SK-N-SH (cell line): ENCODE data around the gene OR6B1. TPM values are rescaled to one million over a fixed set of nuclear protein-coding genes. Genes with fewer than 3 reads are reported as not detected.

Source experiments
- CTCF ChIA-PET: fragments of 300-600, 350-600 bp; formaldehyde crosslinking; extraction: SDS; loops from one replicate; lab custom pipeline; 2021; lab: Yijun Ruan, JAX
- POLR2A ChIA-PET: fragments of 350-600 bp; sonication (Branson Sonifier 250); formaldehyde crosslinking; extraction: SDS; loops from one replicate; lab custom pipeline; 2020; ENCODE audit warnings: antibody characterized with exemption, inconsistent platforms; lab: Yijun Ruan, JAX
- DNase-seq: peaks from one replicate; pipeline ENCODE4 v3.0.0; 2012
- H2AFZ ChIP-seq: fragments of 200-600 bp; sonication (generic); 2 replicates; pipeline ENCODE4 v1.8.1; 2016; ENCODE audit warnings: antibody characterized with exemption, mild to moderate bottlenecking, low read depth
- H3F3A ChIP-seq: fragments of 200-600 bp; sonication (generic); replicated peaks from 2 replicates; pipeline ENCODE3; 2016; ENCODE audit warnings: antibody characterized with exemption, mild to moderate bottlenecking; ENCODE audit not compliant: insufficient read depth
- H3K27ac ChIP-seq, 2 experiments: fragments of 200-500 bp in 1 of 2; fragments of 200-600 bp in 1 of 2; sonication (Bioruptor generic) in 1 of 2; sonication (generic), shearing (Covaris generic) in 1 of 2; 2 replicates each; pipeline versions ENCODE4 v1.5.1 to v1.6.1; 2014 to 2016; ENCODE audit warnings: low read depth in 2 of 2, inconsistent platforms in 1 of 2, low read length in 1 of 2, mild to moderate bottlenecking in 1 of 2, mixed read lengths in 1 of 2
- H3K27me3 ChIP-seq: fragments of 200-600 bp; sonication (generic), shearing (Covaris generic); 2 replicates; pipeline ENCODE4 v1.6.1; 2016; ENCODE audit warnings: mixed run types; ENCODE audit not compliant: insufficient read depth
- H3K36me3 ChIP-seq, 2 experiments: fragments of 200-500 bp in 1 of 2; fragments of 200-600 bp in 1 of 2; sonication (Bioruptor generic) in 1 of 2; sonication (generic) in 1 of 2; replicated peaks in 1 of 2; 2 replicates each; pipeline versions ENCODE3 to v1.5.1; 2014 to 2016; ENCODE audit warnings: low read length in 1 of 2, mild to moderate bottlenecking in 1 of 2; ENCODE audit not compliant: insufficient read depth in 2 of 2, control insufficient read depth in 1 of 2
- H3K4me1 ChIP-seq, 2 experiments: fragments of 200-500 bp in 1 of 2; fragments of 200-600 bp in 1 of 2; sonication (Bioruptor generic) in 1 of 2; sonication (generic), shearing (Covaris generic) in 1 of 2; 2 replicates each; pipeline versions ENCODE4 v1.5.1 to v1.6.1; 2014 to 2016; ENCODE audit warnings: low read depth in 1 of 2, low read length in 1 of 2, mixed run types in 1 of 2; ENCODE audit not compliant: insufficient read depth in 2 of 2, control insufficient read depth in 1 of 2
- H3K4me2 ChIP-seq: fragments of 200-600 bp; sonication (generic), shearing (Covaris generic); 2 replicates; pipeline ENCODE4 v1.6.1; 2017; ENCODE audit warnings: mixed run types
- H3K4me3 ChIP-seq, 2 experiments: fragments of 200-500 bp in 1 of 2; fragments of 200-600 bp in 1 of 2; sonication (Bioruptor generic) in 1 of 2; sonication (generic), shearing (Covaris generic) in 1 of 2; 2 replicates each; pipeline versions ENCODE4 v1.5.1 to v1.8.1; 2014 to 2016; ENCODE audit warnings: low read depth in 2 of 2, inconsistent platforms in 1 of 2, low read length in 1 of 2, mild to moderate bottlenecking in 1 of 2, mixed read lengths in 1 of 2, moderate library complexity in 1 of 2
- H3K79me2 ChIP-seq: fragments of 200-600 bp; sonication (generic); 2 replicates; pipeline ENCODE4 v1.8.1; 2017; ENCODE audit warnings: mild to moderate bottlenecking; ENCODE audit not compliant: insufficient read depth
- H3K9ac ChIP-seq: fragments of 200-600 bp; sonication (generic); 2 replicates; pipeline ENCODE4 v1.6.1; 2017; ENCODE audit warnings: mixed run types
- H3K9me2 ChIP-seq: fragments of 200-600 bp; sonication (generic); 2 replicates; pipeline ENCODE4 v1.6.1; 2017; ENCODE audit warnings: mixed run types
- H3K9me3 ChIP-seq: fragments of 200-600 bp; sonication (generic); 2 replicates; pipeline ENCODE4 v1.6.1; 2017; ENCODE audit warnings: mixed run types, mild to moderate bottlenecking, moderate library complexity
- H4K20me1 ChIP-seq: fragments of 200-600 bp; sonication (generic); 2 replicates; pipeline ENCODE4 v1.6.1; 2017; ENCODE audit warnings: mild to moderate bottlenecking, mixed run types; ENCODE audit not compliant: insufficient read depth
- FOSL2 ChIP-seq: IDR thresholded peaks from 2 replicates; pipeline ENCODE4 v1.4.0; 2012; ENCODE audit warnings: low read depth, mild to moderate bottlenecking, moderate library complexity, borderline replicate concordance
- FOXJ3 ChIP-seq: sonication (generic); formaldehyde crosslinking; IDR thresholded peaks from 2 replicates; pipeline ENCODE4 v1.5.1; 2020; ENCODE audit warnings: mild to moderate bottlenecking, missing genetic modification reagents
- FOXM1 ChIP-seq: IDR thresholded peaks from 2 replicates; pipeline ENCODE4 v1.4.0; 2012; ENCODE audit warnings: low read depth, mild to moderate bottlenecking
- GABPA ChIP-seq: IDR thresholded peaks from 2 replicates; pipeline ENCODE4 v1.4.0; 2012; ENCODE audit warnings: low read depth, mild to moderate bottlenecking
- GATA2 ChIP-seq: sonication (generic); formaldehyde crosslinking; IDR thresholded peaks from 2 replicates; pipeline ENCODE4 v1.5.0; 2020; ENCODE audit warnings: mild to moderate bottlenecking, missing genetic modification reagents
- JUND ChIP-seq: IDR thresholded peaks from 2 replicates; pipeline ENCODE4 v1.4.0; 2012
- NFIC ChIP-seq: IDR thresholded peaks from 2 replicates; pipeline ENCODE4 v1.4.0; 2012; ENCODE audit warnings: borderline replicate concordance
- POLR2AphosphoS5 ChIP-seq: IDR thresholded peaks from 2 replicates; pipeline ENCODE4 v1.6.1; 2012; ENCODE audit warnings: low read depth, low read length
- RAD21 ChIP-seq: IDR thresholded peaks from 2 replicates; pipeline ENCODE4 v1.6.1; 2012; ENCODE audit warnings: mild to moderate bottlenecking, low read length
- RXRA ChIP-seq: IDR thresholded peaks from 2 replicates; pipeline ENCODE4 v1.4.0; 2012; ENCODE audit warnings: low read depth, mild to moderate bottlenecking, borderline replicate concordance
- TCF12 ChIP-seq: IDR thresholded peaks from 2 replicates; pipeline ENCODE4 v1.4.0; 2012
- TEAD4 ChIP-seq: IDR thresholded peaks from 2 replicates; pipeline ENCODE4 v1.4.0; 2012; ENCODE audit warnings: mild to moderate bottlenecking, borderline replicate concordance; ENCODE audit not compliant: insufficient read depth
- WGBS: methylation state at CpG from one replicate; pipeline ENCODE4 v1.1.6; 2017; ENCODE audit warnings: low lambda C conversion rate; 5-methylcytosine and 5-hydroxymethylcytosine counted together
- polyA plus RNA-seq, 3 experiments: library from polyadenylated mRNA; depleted of rRNA; stranded (reverse); fragments of >200 nt; gene quantifications; 2 replicates each; pipeline ENCODE4 v1.2.3, GENCODE V29; 2012
- TF ChIP-seq, protein P1 (sequence below): IDR thresholded peaks from 2 replicates; pipeline ENCODE4 v1.4.0; 2012; ENCODE audit warnings: low read depth, borderline replicate concordance
- TF ChIP-seq, protein P2 (sequence below): IDR thresholded peaks from 2 replicates; pipeline ENCODE4 v1.4.0; 2012; ENCODE audit warnings: low read depth, borderline replicate concordance
- TF ChIP-seq, protein P3 (sequence below): fragments of 150-350 bp; IDR thresholded peaks from 2 replicates; pipeline ENCODE4 v1.6.1; 2017; ENCODE audit warnings: antibody characterized with exemption, low read length, low read depth, borderline replicate concordance
- TF ChIP-seq, protein P4 (sequence below): fragments of 150-350 bp; IDR thresholded peaks from 2 replicates; pipeline ENCODE4 v1.6.1; 2016; ENCODE audit warnings: mild to moderate bottlenecking, low read depth, low read length

Gene OR6B1
- polyA plus RNA-seq, 1 of the 3 experiments (the other 2 are of a cell fraction): not detected

DNA sequence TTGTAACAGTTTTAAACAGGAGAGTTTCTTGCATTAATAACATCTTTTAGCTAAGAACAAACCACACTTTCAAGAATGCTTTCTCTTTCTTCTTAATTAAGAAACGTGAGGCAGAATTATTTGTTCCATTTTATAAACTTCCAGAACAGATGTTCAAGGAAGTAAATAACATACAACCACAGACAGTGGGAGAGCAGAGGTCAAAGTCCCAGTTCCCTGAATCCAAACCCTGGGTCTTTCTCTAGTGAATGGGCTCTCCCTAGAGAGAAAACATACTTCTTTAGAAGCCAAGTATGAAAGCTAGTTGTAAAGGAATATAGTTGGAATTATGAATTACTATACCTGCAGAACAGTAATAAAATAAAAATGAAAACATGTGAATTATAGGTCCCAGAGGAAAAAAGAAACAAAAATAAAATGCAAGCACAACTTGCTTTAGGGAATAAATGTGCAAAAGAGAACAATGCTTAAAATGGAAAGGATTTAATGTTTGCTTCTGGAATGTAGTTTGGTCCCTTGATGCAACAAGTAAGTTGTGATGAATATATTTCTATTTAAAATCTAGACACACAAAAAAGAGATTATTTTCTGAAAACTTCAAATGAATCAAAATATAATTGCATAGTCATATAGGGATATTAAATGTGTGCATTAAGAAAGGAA, 6.0 kb downstream of the OR6B1 start:
- ChIA-PET CTCF (no interaction called here), POLR2A (no interaction called here)
- no peak overlapping the region for H3K4me3 ChIP-seq
- peaks cover 0 to 3% of the 10 kb centered on the region in 2 experiments; a peak in 1 of 4 replicates for H3K4me1 ChIP-seq
- H2AFZ ChIP-seq: no peak overlapping the region
- 4% methylated on average over 1 of the region's 1 CpG for WGBS
- DNase-seq: no peak
- H3K27ac ChIP-seq: no peak overlapping the region
- TF ChIP-seq FOSL2 (no peak), GABPA (no peak), TCF12 (no peak), RXRA (no peak), GATA2 (no peak), JUND (no peak), FOXM1 (no peak), NFIC (no peak), FOXJ3 (CRISPR knock-in tag) (no peak)
- TF ChIP-seq, protein P1, sequence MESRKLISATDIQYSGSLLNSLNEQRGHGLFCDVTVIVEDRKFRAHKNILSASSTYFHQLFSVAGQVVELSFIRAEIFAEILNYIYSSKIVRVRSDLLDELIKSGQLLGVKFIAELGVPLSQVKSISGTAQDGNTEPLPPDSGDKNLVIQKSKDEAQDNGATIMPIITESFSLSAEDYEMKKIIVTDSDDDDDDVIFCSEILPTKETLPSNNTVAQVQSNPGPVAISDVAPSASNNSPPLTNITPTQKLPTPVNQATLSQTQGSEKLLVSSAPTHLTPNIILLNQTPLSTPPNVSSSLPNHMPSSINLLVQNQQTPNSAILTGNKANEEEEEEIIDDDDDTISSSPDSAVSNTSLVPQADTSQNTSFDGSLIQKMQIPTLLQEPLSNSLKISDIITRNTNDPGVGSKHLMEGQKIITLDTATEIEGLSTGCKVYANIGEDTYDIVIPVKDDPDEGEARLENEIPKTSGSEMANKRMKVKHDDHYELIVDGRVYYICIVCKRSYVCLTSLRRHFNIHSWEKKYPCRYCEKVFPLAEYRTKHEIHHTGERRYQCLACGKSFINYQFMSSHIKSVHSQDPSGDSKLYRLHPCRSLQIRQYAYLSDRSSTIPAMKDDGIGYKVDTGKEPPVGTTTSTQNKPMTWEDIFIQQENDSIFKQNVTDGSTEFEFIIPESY: no peak
- no peak overlapping the region for H3K9ac ChIP-seq
- H3K9me3 ChIP-seq: no peaks in the 10 kb centered on the region
- no peaks in the 10 kb centered on the region for H4K20me1 ChIP-seq
- H3K27me3 ChIP-seq: peaks cover 5% of the 10 kb centered on the region; the same call in 1 of the 2 replicates
- H3K9me2 ChIP-seq: no peaks in the 10 kb centered on the region
- H3K36me3 ChIP-seq: no peaks in the 10 kb centered on the region
- H3K79me2 ChIP-seq: no peaks in the 10 kb centered on the region
- H3F3A ChIP-seq: no peaks in the 10 kb centered on the region
- H3K4me2 ChIP-seq: no peak overlapping the region

DNA sequence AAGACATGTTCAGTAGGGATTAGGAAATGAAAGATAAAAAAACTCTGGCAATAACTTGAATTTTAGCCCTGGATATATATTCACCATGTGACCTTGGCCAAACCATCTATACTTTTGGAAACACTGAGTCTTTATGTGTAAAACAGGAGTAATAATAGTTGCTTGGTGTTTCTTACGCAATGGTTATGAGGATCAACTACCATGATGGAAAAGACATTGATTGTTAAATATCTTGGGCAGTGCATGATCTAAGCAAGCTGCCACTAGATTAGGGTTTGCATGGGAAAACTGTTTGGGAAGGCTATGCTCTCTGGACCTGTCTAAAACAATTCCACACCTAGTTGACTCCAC, 6.5 kb downstream of the OR6B1 start:
- Histone ChIP-seq H3K4me3 (no peak overlapping the region), H3K9me3 (no peaks in the 10 kb centered on the region), H3K36me3 (no peaks in the 10 kb centered on the region)
- TF ChIP-seq, protein P2, sequence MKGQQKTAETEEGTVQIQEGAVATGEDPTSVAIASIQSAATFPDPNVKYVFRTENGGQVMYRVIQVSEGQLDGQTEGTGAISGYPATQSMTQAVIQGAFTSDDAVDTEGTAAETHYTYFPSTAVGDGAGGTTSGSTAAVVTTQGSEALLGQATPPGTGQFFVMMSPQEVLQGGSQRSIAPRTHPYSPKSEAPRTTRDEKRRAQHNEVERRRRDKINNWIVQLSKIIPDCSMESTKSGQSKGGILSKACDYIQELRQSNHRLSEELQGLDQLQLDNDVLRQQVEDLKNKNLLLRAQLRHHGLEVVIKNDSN: no peak
- no peak for TF ChIP-seq RAD21
- no peak for TF ChIP-seq POLR2AphosphoS5
- TF ChIP-seq TCF12: no peak
- no peak for TF ChIP-seq FOSL2
- TF ChIP-seq, protein P3, sequence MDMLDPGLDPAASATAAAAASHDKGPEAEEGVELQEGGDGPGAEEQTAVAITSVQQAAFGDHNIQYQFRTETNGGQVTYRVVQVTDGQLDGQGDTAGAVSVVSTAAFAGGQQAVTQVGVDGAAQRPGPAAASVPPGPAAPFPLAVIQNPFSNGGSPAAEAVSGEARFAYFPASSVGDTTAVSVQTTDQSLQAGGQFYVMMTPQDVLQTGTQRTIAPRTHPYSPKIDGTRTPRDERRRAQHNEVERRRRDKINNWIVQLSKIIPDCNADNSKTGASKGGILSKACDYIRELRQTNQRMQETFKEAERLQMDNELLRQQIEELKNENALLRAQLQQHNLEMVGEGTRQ: no peak
- TF ChIP-seq, protein P4, sequence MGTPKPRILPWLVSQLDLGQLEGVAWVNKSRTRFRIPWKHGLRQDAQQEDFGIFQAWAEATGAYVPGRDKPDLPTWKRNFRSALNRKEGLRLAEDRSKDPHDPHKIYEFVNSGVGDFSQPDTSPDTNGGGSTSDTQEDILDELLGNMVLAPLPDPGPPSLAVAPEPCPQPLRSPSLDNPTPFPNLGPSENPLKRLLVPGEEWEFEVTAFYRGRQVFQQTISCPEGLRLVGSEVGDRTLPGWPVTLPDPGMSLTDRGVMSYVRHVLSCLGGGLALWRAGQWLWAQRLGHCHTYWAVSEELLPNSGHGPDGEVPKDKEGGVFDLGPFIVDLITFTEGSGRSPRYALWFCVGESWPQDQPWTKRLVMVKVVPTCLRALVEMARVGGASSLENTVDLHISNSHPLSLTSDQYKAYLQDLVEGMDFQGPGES: no peak
- no peak for TF ChIP-seq TEAD4
- no peak for TF ChIP-seq JUND
- TF ChIP-seq, all 33 proteins: peak for 0
- Histone ChIP-seq H3K27ac (no peak overlapping the region), H3K9me2 (no peaks in the 10 kb centered on the region), H4K20me1 (no peaks in the 10 kb centered on the region), H3K4me1 (0 out of 4 replicates have a peak, but pooled peaks cover 0 to 2% of the 10 kb centered on the region in 2 experiments), H3F3A (no peaks in the 10 kb centered on the region), H2AFZ (no peak overlapping the region), H3K27me3 (peaks cover 5% of the 10 kb centered on the region; the same call in 1 of the 2 replicates), H3K9ac (no peak overlapping the region), H3K4me2 (no peak overlapping the region), H3K79me2 (no peaks in the 10 kb centered on the region)
- no peak for DNase-seq
- CTCF ChIA-PET: no interaction called here
- WGBS: 25% methylated on average over 1 of the region's 1 CpG
- POLR2A ChIA-PET: no interaction called here
